IMR-90 (cell line): ENCODE results near the gene HEXA. TPM values are rescaled to one million over a fixed set of nuclear protein-coding genes. Genes with fewer than 3 reads are reported as not detected.

Source experiments
- ATAC-seq: fragments of 200-7000 bp; cut with Tn5 transposase; 2 replicates; pipeline ENCODE4 v1.9.1; 2020; ENCODE audit warnings: low read depth, mild to moderate bottlenecking, moderate library complexity
- BruUV-seq: library from RNA; stranded (reverse); fragments of 400-500 nt; replicated peaks from 2 replicates; lab custom pipeline; 2021; lab: Mats Ljungman, UMichigan
- CTCF ChIA-PET: fragments of 300-600 bp; formaldehyde crosslinking; extraction: SDS; loops from one replicate; lab custom pipeline; 2021; ENCODE audit warnings: antibody characterized with exemption; lab: Yijun Ruan, JAX
- POLR2A ChIA-PET: fragments of 300-600 bp; sonication (Branson Sonifier 250); formaldehyde crosslinking; loops from one replicate; lab custom pipeline; 2022; ENCODE audit warnings: antibody characterized with exemption; ENCODE audit not compliant: unreplicated experiment; lab: Charles Lee
- DNase-seq: peaks from one replicate; pipeline ENCODE4 v3.0.0; 2013
- H2AFZ ChIP-seq: replicated peaks from 2 replicates; pipeline ENCODE3; 2013; ENCODE audit warnings: low read length, mild to moderate bottlenecking; ENCODE audit not compliant: poor library complexity
- H2AK5ac ChIP-seq: 2 replicates; pipeline ENCODE4 v1.6.1; 2013; ENCODE audit warnings: low read depth, low read length, inconsistent platforms
- H2AK9ac ChIP-seq: replicated peaks from 2 replicates; pipeline ENCODE3; 2013; ENCODE audit warnings: mild to moderate bottlenecking, low read depth, low read length, moderate library complexity; ENCODE audit not compliant: poor library complexity
- H2BK120ac ChIP-seq: 2 replicates; pipeline ENCODE4 v1.6.1; 2013; ENCODE audit warnings: low read depth, low read length, inconsistent platforms
- H2BK15ac ChIP-seq: 3 replicates; pipeline ENCODE4 v1.6.1; 2013; ENCODE audit warnings: low read depth, low read length, inconsistent platforms
- H2BK20ac ChIP-seq: 2 replicates; pipeline ENCODE4 v1.6.1; 2013; ENCODE audit warnings: low read depth, mild to moderate bottlenecking, inconsistent platforms, low read length, moderate library complexity
- H2BK5ac ChIP-seq: 2 replicates; pipeline ENCODE4 v1.6.1; 2013; ENCODE audit warnings: mild to moderate bottlenecking, low read depth, low read length, inconsistent platforms; ENCODE audit not compliant: poor library complexity, severe bottlenecking
- H3K14ac ChIP-seq: replicated peaks from 2 replicates; pipeline ENCODE4 v1.6.1; 2013; ENCODE audit warnings: low read depth, low read length, inconsistent platforms
- H3K18ac ChIP-seq: 2 replicates; pipeline ENCODE4 v1.6.1; 2013; ENCODE audit warnings: low read depth, low read length, control low read depth
- H3K23ac ChIP-seq: 2 replicates; pipeline ENCODE4 v1.6.1; 2013; ENCODE audit warnings: low read depth, low read length, inconsistent platforms
- H3K27ac ChIP-seq: 2 replicates; pipeline ENCODE4 v1.5.1; 2013; ENCODE audit warnings: mild to moderate bottlenecking, control low read depth, low read length; ENCODE audit not compliant: insufficient read depth
- H3K27me3 ChIP-seq: 2 replicates; pipeline ENCODE4 v1.6.1; 2013; ENCODE audit warnings: low read length; ENCODE audit not compliant: control insufficient read depth, insufficient read depth
- H3K36me3 ChIP-seq: 2 replicates; pipeline ENCODE4 v1.6.1; 2013; ENCODE audit warnings: low read length, mixed read lengths; ENCODE audit not compliant: control insufficient read depth, insufficient read depth
- H3K4ac ChIP-seq: 2 replicates; pipeline ENCODE4 v1.6.1; 2013; ENCODE audit warnings: low read depth, low read length, inconsistent platforms
- H3K4me1 ChIP-seq: 2 replicates; pipeline ENCODE4 v1.6.1; 2013; ENCODE audit warnings: low read length, mixed read lengths; ENCODE audit not compliant: control insufficient read depth, insufficient read depth
- H3K4me2 ChIP-seq: 2 replicates; pipeline ENCODE4 v1.6.1; 2013; ENCODE audit warnings: low read depth, mild to moderate bottlenecking, control low read depth, low read length, moderate library complexity
- H3K4me3 ChIP-seq: 2 replicates; pipeline ENCODE4 v1.5.1; 2013; ENCODE audit warnings: low read depth, mild to moderate bottlenecking, control low read depth, low read length, moderate library complexity; ENCODE audit not compliant: insufficient read depth
- H3K56ac ChIP-seq: 2 replicates; pipeline ENCODE4 v1.6.1; 2013; ENCODE audit warnings: low read length, inconsistent platforms; ENCODE audit not compliant: insufficient read depth; ENCODE audit errors: extremely low read depth
- H3K79me1 ChIP-seq, 2 experiments: 2 replicates each; pipeline ENCODE4 v1.6.1; 2013; ENCODE audit warnings: low read length in 2 of 2, inconsistent platforms in 1 of 2, low read depth in 1 of 2
- H3K9ac ChIP-seq: 2 replicates; pipeline ENCODE4 v1.6.1; 2013; ENCODE audit warnings: low read depth, low read length, control low read depth
- H3K9me1 ChIP-seq: 2 replicates; pipeline ENCODE4 v1.6.1; 2013; ENCODE audit warnings: low read length, inconsistent platforms; ENCODE audit not compliant: insufficient read depth
- H3K9me3 ChIP-seq: 2 replicates; pipeline ENCODE4 v1.6.1; 2013; ENCODE audit warnings: low read length; ENCODE audit not compliant: control insufficient read depth, insufficient read depth
- H4K20me1 ChIP-seq: 2 replicates; pipeline ENCODE4 v1.6.1; 2013; ENCODE audit warnings: low read length, inconsistent platforms; ENCODE audit not compliant: insufficient read depth
- H4K5ac ChIP-seq: 2 replicates; pipeline ENCODE4 v1.6.1; 2013; ENCODE audit warnings: mild to moderate bottlenecking, low read depth, low read length, control low read depth
- H4K8ac ChIP-seq, 2 experiments: 2 replicates each; pipeline ENCODE4 v1.6.1; 2013; ENCODE audit warnings: low read depth in 2 of 2, low read length in 2 of 2, control low read depth in 1 of 2, inconsistent platforms in 1 of 2
- H4K91ac ChIP-seq: 2 replicates; pipeline ENCODE4 v1.6.1; 2013; ENCODE audit warnings: low read depth, low read length, inconsistent platforms; ENCODE audit not compliant: insufficient read depth
- CEBPB ChIP-seq: IDR thresholded peaks from 2 replicates; pipeline ENCODE4 v1.6.1; 2012; ENCODE audit warnings: low read depth, low read length, improper control_type of control experiment
- CHD1 ChIP-seq: IDR thresholded peaks from 2 replicates; pipeline ENCODE4 v1.6.1; 2012; ENCODE audit warnings: low read depth, low read length, improper control_type of control experiment
- MAFK ChIP-seq: IDR thresholded peaks from 2 replicates; pipeline ENCODE4 v1.6.1; 2012; ENCODE audit warnings: low read depth, low read length, improper control_type of control experiment
- RCOR1 ChIP-seq: IDR thresholded peaks from 2 replicates; pipeline ENCODE4 v1.6.1; 2012; ENCODE audit warnings: mild to moderate bottlenecking, low read length, improper control_type of control experiment; ENCODE audit not compliant: insufficient replicate concordance
- WGBS, 2 experiments: methylation state at CpG; one replicate each; pipeline versions ENCODE4 v1.1.5 to v1.1.7; 2013; ENCODE audit warnings: missing lambda C conversion rate in 2 of 2; ENCODE audit not compliant: insufficient read length in 1 of 2; ENCODE audit errors: extremely low coverage in 2 of 2; 5-methylcytosine and 5-hydroxymethylcytosine counted together
- dilution Hi-C: fragments of 300-500 bp; cut with HindIII; formaldehyde crosslinking; loops from one replicate; pipeline ENCODE4 v1.14.3; 2018; ENCODE audit warnings: low sequenced_read_pairs; ENCODE audit not compliant: unreplicated experiment
- in situ Hi-C: fragments of 300-500 bp; cut with MboI; formaldehyde crosslinking; loops from 3 replicates; pipeline ENCODE4 v1.14.3; 2019; ENCODE audit warnings: low sequenced_read_pairs, inconsistent platforms, mixed read lengths
- intact Hi-C: fragments of 100-400 bp; cut with micrococcal nuclease; formaldehyde crosslinking; loops from 2 replicates; pipeline ENCODE4 v1.10.0; 2022
- polyA plus RNA-seq, 3 experiments: library from polyadenylated mRNA; depleted of rRNA; stranded (reverse); fragments of >200 nt; gene quantifications; 2 replicates each; pipeline ENCODE4 v1.2.3, GENCODE V29; 2012; ENCODE audit warnings: low replicate concordance in 1 of 3
- total RNA-seq: library from RNA; depleted of rRNA; stranded (reverse); fragments of >200 nt; gene quantifications from 2 replicates; pipeline ENCODE4 v1.2.3, GENCODE V29; 2012
- TF ChIP-seq, protein P1 (sequence below): fragments of 150-350 bp; IDR thresholded peaks from 2 replicates; pipeline ENCODE4 v1.6.1; 2017; ENCODE audit warnings: mild to moderate bottlenecking, antibody characterized with exemption, low read length, low read depth

Gene HEXA
- total and polyA plus RNA-seq, 2 of the 4 experiments (the other 2 are of a cell fraction), result 19.4 to 115 TPM

DNA sequence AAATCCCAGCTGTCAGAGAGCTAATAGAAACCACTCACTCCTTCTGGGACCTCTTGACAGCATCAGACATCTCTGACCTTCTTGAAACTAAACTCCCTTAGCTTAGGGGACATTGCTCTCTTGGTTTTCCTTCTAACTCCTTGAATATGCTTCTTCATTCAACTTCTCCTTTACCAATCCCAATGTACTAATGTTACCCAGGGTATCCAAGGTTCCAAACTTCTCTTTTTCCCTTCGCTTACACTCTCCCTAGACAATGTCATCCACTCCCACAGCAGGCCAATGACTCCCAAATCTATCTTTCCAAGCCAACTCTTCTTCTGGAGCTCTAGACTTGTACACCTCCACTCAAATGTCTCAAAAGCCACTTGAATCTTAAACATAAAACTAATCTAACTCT, 14.6 kb downstream of the HEXA start:
- WGBS, 2 experiments, result 100% methylated on average over 1 of the region's 1 CpG; no CpG with 5 or more reads in 1 of the 2 experiments
- H3K9me3 ChIP-seq, result no peaks in the 10 kb centered on the region
- H3K18ac ChIP-seq, result no peak overlapping the region
- H4K91ac ChIP-seq, result no peak overlapping the region
- no peak overlapping the region for H2AK9ac ChIP-seq
- H2BK120ac ChIP-seq, result no peak overlapping the region
- H3K9me1 ChIP-seq, result peaks cover 28% of the 10 kb centered on the region
- no peak overlapping the region for H3K4ac ChIP-seq
- no peak for TF ChIP-seq CHD1
- no peak for TF ChIP-seq RCOR1
- no peak for TF ChIP-seq MAFK
- no peak for TF ChIP-seq CEBPB
- TF ChIP-seq, protein P1, sequence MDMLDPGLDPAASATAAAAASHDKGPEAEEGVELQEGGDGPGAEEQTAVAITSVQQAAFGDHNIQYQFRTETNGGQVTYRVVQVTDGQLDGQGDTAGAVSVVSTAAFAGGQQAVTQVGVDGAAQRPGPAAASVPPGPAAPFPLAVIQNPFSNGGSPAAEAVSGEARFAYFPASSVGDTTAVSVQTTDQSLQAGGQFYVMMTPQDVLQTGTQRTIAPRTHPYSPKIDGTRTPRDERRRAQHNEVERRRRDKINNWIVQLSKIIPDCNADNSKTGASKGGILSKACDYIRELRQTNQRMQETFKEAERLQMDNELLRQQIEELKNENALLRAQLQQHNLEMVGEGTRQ, result no peak
- peaks cover 48% of the 10 kb centered on the region for H4K20me1 ChIP-seq
- no peak overlapping the region for H2AK5ac ChIP-seq
- H3K27ac ChIP-seq, result no peak overlapping the region
- H2BK20ac ChIP-seq, result no peak overlapping the region
- no peak overlapping the region for H4K8ac ChIP-seq
- ATAC-seq (no peak), DNase-seq (no peak)
- H2BK15ac ChIP-seq, result no peak overlapping the region
- POLR2A ChIA-PET, result no interaction called here
- peaks cover 16 to 57% of the 10 kb centered on the region in 2 experiments for H3K79me1 ChIP-seq
- H3K9ac ChIP-seq, result no peak overlapping the region
- H3K4me2 ChIP-seq, result no peak overlapping the region
- in situ Hi-C loops (no loop called here), dilution Hi-C loops (no loop called here), intact Hi-C loops (no loop called here)
- H3K56ac ChIP-seq, result no peak overlapping the region
- H3K14ac ChIP-seq, result no peak overlapping the region
- H3K27me3 ChIP-seq, result no peaks in the 10 kb centered on the region
- no peak overlapping the region for H4K5ac ChIP-seq
- CTCF ChIA-PET, result no interaction called here
- peaks cover 6% of the 10 kb centered on the region for H3K36me3 ChIP-seq
- H3K23ac ChIP-seq, result no peak overlapping the region
- peaks cover 10% of the 10 kb centered on the region; the same call in 1 of the 2 replicates for H3K4me1 ChIP-seq
- no peak overlapping the region for H2AFZ ChIP-seq
- BruUV-seq, result no TSS peak
- no peak overlapping the region for H2BK5ac ChIP-seq
- no peak overlapping the region for H3K4me3 ChIP-seq
